Heart left ventricle (tissue), 16 donors: ENCODE results near the gene ZSWIM8. TPM values are rescaled to one million over a fixed set of nuclear protein-coding genes. Genes with fewer than 3 reads are reported as not detected.

ENCODE experiments used
- ATAC-seq, 4 donors: fragments of 200-7000 bp; cut with Tn5 transposase; one replicate each; pipeline ENCODE4 v1.9.1; 2020 to 2022; ENCODE audit warnings: moderate library complexity in 4 of 4, mild to moderate bottlenecking in 3 of 4, moderate number of reproducible peaks in 1 of 4
- DNase-seq, 5 donors: peaks; one replicate each; pipeline ENCODE4 v3.0.0-alpha.2; 2020
- H3K27ac ChIP-seq, 12 donors: fragments of 200-600 bp; sonication (generic) in 4 of 12; one replicate each; pipeline versions ENCODE4 v1.5.0 to v1.8.0; 2016 to 2022; ENCODE audit warnings: mild to moderate bottlenecking in 2 of 12
- H3K27me3 ChIP-seq, 9 donors: fragments of 200-600 bp; sonication (generic) in 2 of 9; one replicate each; pipeline versions ENCODE4 v1.5.1 to v1.8.0; 2016 to 2022; ENCODE audit warnings: mild to moderate bottlenecking in 3 of 9
- H3K36me3 ChIP-seq, 9 donors: fragments of 200-600 bp; sonication (generic) in 2 of 9; one replicate each; pipeline versions ENCODE4 v1.5.0 to v1.8.0; 2018 to 2022; ENCODE audit warnings: mild to moderate bottlenecking in 2 of 9
- H3K4me1 ChIP-seq, 12 donors: fragments of 200-600 bp; sonication (generic) in 4 of 12; one replicate each; pipeline versions ENCODE4 v1.5.0 to v1.8.0; 2016 to 2022; ENCODE audit warnings: mild to moderate bottlenecking in 3 of 12
- H3K4me3 ChIP-seq, 12 donors: fragments of 200-600 bp; sonication (generic) in 4 of 12; one replicate each; pipeline versions ENCODE4 v1.5.0 to v1.8.0; 2017 to 2022; ENCODE audit warnings: mild to moderate bottlenecking in 9 of 12, moderate library complexity in 4 of 12
- H3K9me3 ChIP-seq, 12 donors: fragments of 200-600 bp; sonication (generic) in 4 of 12; one replicate each; pipeline versions ENCODE4 v1.5.0 to v1.8.0; 2016 to 2022; ENCODE audit warnings: mild to moderate bottlenecking in 1 of 12
- CTCF ChIP-seq, 12 donors: fragments of 200-600 bp; sonication (generic) in 4 of 12; IDR thresholded peaks; one replicate each; pipeline versions ENCODE4 v1.5.0 to v1.8.0; 2018 to 2022; ENCODE audit warnings: antibody characterized with exemption in 12 of 12, mild to moderate bottlenecking in 5 of 12
- POLR2A ChIP-seq, 2 donors: fragments of 450-650 bp; IDR thresholded peaks; one replicate each; pipeline ENCODE4 v1.6.1; 2017; ENCODE audit warnings: antibody characterized with exemption in 2 of 2, mild to moderate bottlenecking in 2 of 2, moderate library complexity in 2 of 2
- WGBS, 4 donors: extraction: QIAGEN DNeasy Blood & Tissue Kit in 2 of 4; methylation state at CpG; one replicate each; pipeline versions ENCODE4 v1.1.5 to v1.1.7; 2013 to 2018; 5-methylcytosine and 5-hydroxymethylcytosine counted together
- intact Hi-C, 10 donors: fragments of 100-400 bp; cut with DNase I; formaldehyde crosslinking; loops; one replicate each; pipeline versions ENCODE4 v1.11.1 to v1.14.2; 2022
- polyA plus RNA-seq, 2 donors: library from polyadenylated mRNA; stranded (reverse); fragments of 200-250 nt; gene quantifications; one replicate each; pipeline ENCODE4 v1.2.3, GENCODE V29; 2013
- total RNA-seq, 9 donors: library from RNA; depleted of rRNA in 2 of 9; stranded (reverse); fragments of >200 nt in 2 of 9; fragmentation: NEBNext Ultra II Directional in 3 of 9; extraction: Animal tissue kit (Norgen Biotek cat#: 25700) in 3 of 9; gene quantifications; one replicate each; pipeline versions ENCODE4 v1.1.0 to v1.2.4, GENCODE V29; 2016 to 2023
- donor health status: ischemic (EF 13 %, LVEDD 7.1; RV severe dilation, severe dysfunction).
- donor health status: healthy with polysubstance abuse.
- donor health status: DM: no; HTN: yes; CAD: no.
- donor health status: DM: no; HTN: no; CAD: no.
- donor health status: ischemic (EF 25% LVEDD 6.9; RV normal size, moderate dysfunction).
- donor health status: ischemic (EF 25% LVEDD 5.7; RV mildly dilated, moderate dysfunction).
- donor health status: healthy.
- donor health status: DM: yes; HTN: yes; CAD: no.
- donor health status: ischemic (EF 35%, LVEDD 5.7; RV mildly dilated, moderate dysfunction).
- donor health status: nonischemic (EF 11% LVEDD 7.7; RV severe dilation, severe dysfunction).
- donor health status: DM: yes; HTN: yes; CAD: no.
- donor health status: PGD.
- donor health status: ischemic (EF 29% LVEDD 5.4; RV normal size, mild dysfunction).
- donor health status: nonischemic (EF 23%, LVEDD 6.1; RV moderate dilation, normal function).

ZSWIM8 gene
- total and polyA plus RNA-seq, 11 donors, result 37.6 to 69.7 (median 58.0) TPM

- Histone ChIP-seq H3K4me3 (no peak overlapping the region), H3K27me3 (no peaks in the 10 kb centered on the region), H3K36me3 (peaks cover 5 to 56% (median 54%) of the 10 kb centered on the region in 9 donors), H3K9me3 (no peaks in the 10 kb centered on the region), H3K4me1 (peaks cover 6 to 42% (median 25%) of the 10 kb centered on the region in 12 donors), H3K27ac (no peak overlapping the region)
- no peak for ATAC-seq
- intact Hi-C loops, result no loop called here
- DNase-seq, result no peak
- WGBS, 4 donors, result 86 to 89% (median 88%) methylated on average over 14 to 17 of the region's 17 CpGs
- no peak for TF ChIP-seq CTCF (IDR thresholded peaks at IDR 0.05)
- no peak for TF ChIP-seq POLR2A (IDR thresholded peaks at IDR 0.05)
Measured at GRCh38 chr10:73788864-73789658, 3.7 kb downstream of the ZSWIM8 start.

DNA sequence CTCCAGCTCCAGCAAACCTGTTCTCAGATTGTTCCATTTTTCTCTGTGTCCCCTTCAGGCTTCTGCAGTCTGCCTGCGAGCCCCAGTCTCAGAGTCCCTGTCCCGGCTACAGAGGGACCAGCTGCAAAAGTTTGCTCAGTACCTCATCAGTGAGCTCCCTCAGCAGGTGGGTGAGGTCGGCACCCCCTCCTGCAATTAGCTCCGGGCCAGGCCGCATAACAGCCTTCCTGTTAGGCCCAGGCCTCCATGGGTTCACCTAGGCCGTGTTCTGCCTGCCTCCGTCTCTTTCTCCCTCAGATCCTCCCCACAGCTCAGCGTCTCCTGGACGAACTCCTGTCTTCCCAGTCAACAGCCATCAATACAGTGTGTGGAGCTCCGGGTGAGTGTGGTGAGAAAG lies 4.3 kb downstream of the ZSWIM8 start:
- H3K27me3 ChIP-seq, result no peaks in the 10 kb centered on the region
- no peak overlapping the region for H3K27ac ChIP-seq
- H3K4me1 ChIP-seq, result peaks cover 6 to 37% (median 22%) of the 10 kb centered on the region in 12 donors
- TF ChIP-seq CTCF (IDR thresholded peaks at IDR 0.05) (no peak), POLR2A (IDR thresholded peaks at IDR 0.05) (no peak)
- no peak overlapping the region for H3K4me3 ChIP-seq
- ATAC-seq (no peak), DNase-seq (no peak)
- 81 to 91% (median 88%) methylated on average over 10 of the region's 10 CpGs for WGBS, 4 donors
- H3K9me3 ChIP-seq, result no peaks in the 10 kb centered on the region
- H3K36me3 ChIP-seq, result peaks cover 5 to 62% (median 60%) of the 10 kb centered on the region in 9 donors
- intact Hi-C loops, result no loop called here

DNA sequence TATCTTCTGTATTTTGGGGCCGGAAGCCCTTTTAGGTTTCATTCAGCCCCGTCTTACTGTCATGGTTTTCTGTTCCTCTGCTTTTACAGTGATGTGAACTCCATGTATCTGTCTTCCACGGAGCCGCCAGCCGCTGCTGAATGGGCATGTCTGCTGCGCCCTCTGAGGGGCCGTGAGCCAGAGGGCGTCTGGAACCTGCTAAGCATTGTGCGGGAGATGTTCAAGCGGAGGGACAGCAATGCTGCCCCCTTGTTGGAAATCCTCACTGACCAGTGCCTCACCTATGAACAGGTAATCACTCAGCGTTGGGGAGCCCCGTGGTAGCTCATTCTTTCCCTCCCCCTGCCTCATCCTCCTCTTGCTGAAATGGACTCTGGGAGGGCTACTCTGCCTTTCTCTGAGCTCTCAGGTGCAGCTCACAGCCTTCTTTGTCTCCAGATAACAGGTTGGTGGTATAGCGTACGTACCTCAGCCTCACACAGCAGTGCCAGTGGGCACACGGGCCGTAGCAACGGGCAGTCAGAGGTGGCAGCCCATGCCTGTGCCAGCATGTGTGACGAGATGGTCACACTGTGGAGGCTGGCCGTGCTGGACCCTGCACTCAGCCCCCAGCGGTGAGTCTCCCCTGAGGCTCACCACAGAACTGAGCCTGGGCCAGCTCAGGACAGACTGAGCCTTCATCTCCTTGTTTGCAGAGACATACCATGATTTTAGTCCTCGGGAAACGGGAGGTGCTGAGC lies 5.7 kb downstream of the ZSWIM8 start:
- WGBS, 4 donors, result 90 to 94% (median 93%) methylated on average over 14 to 22 of the region's 22 CpGs
- H3K27me3 ChIP-seq, result no peaks in the 10 kb centered on the region
- H3K9me3 ChIP-seq, result no peaks in the 10 kb centered on the region
- peaks cover 6 to 30% (median 18%) of the 10 kb centered on the region in 12 donors for H3K4me1 ChIP-seq
- intact Hi-C loops, result no loop called here
- ATAC-seq, result no peak
- H3K36me3 ChIP-seq, result peaks cover 5 to 76% (median 74%) of the 10 kb centered on the region in 9 donors
- H3K4me3 ChIP-seq, result no peak overlapping the region
- no peak overlapping the region for H3K27ac ChIP-seq
- no peak for DNase-seq
- TF ChIP-seq CTCF (IDR thresholded peaks at IDR 0.05) (no peak), POLR2A (IDR thresholded peaks at IDR 0.05) (no peak)

DNA sequence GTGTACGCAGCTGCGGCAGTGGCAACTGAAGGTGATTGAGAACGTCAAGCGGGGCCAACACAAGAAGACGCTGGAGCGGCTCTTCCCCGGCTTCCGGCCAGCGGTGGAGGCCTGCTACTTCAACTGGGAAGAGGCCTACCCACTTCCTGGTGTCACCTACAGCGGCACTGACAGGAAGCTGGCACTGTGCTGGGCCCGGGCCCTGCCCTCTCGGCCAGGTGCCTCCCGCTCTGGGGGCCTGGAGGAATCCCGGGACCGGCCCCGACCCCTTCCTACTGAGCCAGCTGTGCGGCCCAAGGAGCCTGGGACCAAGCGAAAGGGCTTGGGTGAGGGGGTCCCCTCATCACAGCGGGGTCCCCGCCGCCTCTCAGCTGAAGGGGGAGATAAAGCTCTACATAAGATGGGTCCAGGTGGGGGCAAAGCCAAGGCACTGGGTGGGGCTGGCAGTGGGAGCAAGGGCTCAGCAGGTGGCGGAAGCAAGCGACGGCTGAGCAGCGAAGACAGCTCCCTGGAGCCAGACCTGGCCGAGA lies 6.5 kb downstream of the ZSWIM8 start:
- Histone ChIP-seq H3K36me3 (peaks cover 5 to 85% (median 83%) of the 10 kb centered on the region in 9 donors), H3K27me3 (no peaks in the 10 kb centered on the region), H3K9me3 (no peaks in the 10 kb centered on the region), H3K4me3 (no peak overlapping the region), H3K4me1 (peaks cover 0 to 21% (median 11%) of the 10 kb centered on the region in 12 donors), H3K27ac (no peak overlapping the region)
- DNase-seq (no peak), ATAC-seq (no peak)
- WGBS, 4 donors, result 91 to 95% (median 93%) methylated on average over 22 to 26 of the region's 26 CpGs
- intact Hi-C loops, result no loop called here
- TF ChIP-seq POLR2A (IDR thresholded peaks at IDR 0.05) (no peak), CTCF (IDR thresholded peaks at IDR 0.05) (no peak)
